ENCODE measurements around the gene PRKRA.
"Not testable (repeated sequence)": the region's sequence is repeated elsewhere in the genome, so short reads cannot be mapped to it uniquely, and the experiment has no call there.

PRKRA gene

DNA sequence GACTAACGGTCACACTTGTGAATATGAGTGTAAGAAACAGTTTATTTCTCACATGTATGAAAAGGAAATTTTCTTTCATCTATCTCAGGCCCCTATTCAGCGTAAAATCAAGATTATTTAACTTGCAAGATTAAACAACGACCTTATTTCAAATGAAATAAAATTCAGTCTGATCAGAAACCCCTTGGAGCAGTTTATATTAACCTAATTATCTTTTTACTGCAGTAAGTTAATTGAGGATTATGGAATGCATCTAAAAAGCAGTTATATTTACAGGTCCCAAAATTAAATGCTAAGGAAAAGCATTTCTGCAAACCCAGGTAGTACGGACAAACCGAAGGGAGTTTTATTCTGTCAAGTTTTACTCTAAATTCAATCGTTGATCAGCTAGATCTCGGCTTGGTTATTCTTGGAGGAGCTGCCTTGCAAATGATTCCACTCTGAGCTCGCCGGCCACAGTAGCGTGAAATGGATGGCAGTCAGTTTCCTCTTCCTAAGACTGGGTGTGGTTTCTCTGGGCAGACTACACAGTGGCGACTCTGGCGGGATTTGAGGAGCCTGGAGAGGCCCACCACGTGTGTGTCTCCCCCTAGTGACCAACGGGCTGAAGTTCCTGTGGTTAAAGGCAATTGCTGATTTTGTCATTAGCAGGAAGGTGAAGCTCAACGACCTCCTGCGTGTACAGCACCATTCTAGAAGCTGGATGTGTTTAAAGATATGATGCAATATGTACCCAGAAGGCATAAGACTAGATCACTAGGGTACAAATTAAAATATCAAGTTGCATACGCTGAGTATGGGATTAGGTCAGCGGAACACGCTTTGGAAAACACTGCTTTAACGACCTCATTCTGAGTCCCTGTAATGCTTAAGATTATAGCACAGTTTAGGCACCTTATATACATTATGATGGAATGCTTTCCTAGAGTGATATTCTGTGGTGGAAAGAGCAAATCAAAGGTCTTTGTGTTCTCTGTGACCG is 36.4 kb downstream of the PRKRA start:
- peak; percentile 38 to 47 (median 43) for DNase-seq (ENCODE audit: low read depth in 3 of 3, low spot score in 1 of 3)

DNA sequence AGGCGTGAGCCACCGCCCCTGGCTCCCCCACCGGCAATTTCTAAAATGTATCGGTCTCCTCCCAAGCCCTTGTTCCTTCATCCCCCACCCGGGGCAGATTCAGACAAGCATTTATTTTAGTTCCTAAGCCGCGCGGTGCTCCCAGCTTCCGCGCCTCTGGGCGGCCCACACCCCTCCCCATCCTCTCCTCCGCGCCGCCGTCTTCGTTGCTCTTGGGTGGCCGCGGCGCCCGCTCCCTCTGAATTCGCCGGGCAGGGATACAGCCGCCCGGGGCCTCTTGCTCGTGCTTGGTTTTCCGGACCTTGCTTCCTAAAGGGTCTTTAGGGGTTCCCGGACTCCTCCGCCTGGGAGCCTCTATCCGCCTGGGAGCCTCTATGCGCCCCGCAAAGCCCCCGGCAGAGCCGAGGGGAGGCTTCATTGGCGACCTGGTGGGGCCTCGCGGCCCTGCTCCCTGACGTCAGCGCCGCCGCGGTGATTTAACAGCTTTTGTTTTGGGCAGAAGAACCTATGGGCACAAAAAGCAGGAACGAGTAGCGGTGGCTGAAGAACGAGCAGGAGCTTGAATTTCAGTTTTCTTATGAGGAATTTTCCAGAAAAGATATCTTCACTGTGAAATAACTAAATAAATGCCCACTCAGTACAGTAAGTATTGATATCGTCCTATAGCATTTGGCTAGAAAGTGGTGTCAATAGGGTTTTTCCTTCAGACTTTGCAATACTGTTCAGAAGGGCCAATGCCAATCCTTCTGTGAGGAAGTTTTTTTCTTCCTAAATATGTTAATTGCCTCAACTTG is 37.3 kb downstream of the PRKRA start:
- peak; percentile 31 to 54 (median 34) for DNase-seq (ENCODE audit: low read depth in 3 of 3, low spot score in 1 of 3)

DNA sequence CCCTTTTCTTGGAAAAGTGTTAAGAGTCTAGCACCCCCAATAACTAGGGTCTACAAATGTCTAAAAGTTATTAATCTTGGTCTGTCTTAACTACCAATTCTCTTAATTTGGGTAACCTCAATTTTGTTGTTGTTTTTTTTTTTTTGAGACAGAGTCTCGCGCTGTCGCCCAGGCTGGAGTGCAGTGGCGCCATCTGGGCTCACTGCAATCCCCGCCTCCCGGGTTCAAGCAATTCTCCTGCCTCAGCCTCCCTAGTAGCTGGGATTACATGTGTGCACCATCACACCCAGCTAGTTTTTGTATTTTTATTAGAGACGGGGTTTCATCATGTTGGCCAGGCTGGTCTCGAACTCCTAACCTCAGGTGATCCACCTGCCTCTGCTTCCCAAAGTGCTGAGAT is 38.5 kb downstream of the PRKRA start:
- DNase-seq (ENCODE audit: low read depth in 3 of 3, low spot score in 1 of 3), result not testable (repeated sequence)

DNA sequence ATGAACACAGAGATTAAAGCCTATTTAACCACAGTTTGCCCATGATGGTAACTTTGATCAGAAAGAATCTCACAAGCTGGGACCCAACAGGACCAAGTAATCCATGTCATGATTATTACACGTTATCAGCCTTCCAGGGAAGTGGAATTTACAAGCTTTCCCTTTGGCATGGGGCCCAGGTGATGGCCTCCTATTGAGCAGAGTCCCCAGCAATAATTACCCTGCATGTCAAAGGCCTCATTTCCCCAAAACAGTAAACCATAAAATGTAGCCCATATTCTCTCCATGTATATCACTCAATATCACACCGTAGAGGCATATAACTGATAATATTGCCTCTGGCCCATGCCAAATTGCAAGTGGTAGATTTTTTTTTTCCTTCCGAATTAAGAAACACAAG is 38.9 kb downstream of the PRKRA start:
- DNase-seq (ENCODE audit: low read depth in 3 of 3, low spot score in 1 of 3), result no peak

DNA sequence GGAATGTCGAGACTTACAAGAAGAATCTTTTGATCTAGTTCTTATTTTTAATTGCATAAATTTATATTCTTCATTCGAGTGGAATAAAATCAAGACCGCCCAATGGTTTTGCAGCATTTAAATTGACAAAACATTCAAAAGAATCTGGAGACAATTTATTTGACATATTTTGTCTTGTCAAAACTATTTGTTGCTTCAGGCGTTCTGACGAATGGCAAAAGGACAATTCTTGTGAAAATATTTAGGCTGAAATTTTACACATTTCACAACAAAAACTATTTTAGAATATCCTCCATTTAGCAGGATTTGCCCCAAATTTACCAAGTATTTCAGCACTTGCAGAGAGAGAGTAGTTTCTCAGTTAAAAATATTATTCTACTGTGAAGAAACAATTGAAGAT is 41.7 kb downstream of the PRKRA start:
- no peak for DNase-seq (ENCODE audit: low read depth in 3 of 3, low spot score in 1 of 3)

DNA sequence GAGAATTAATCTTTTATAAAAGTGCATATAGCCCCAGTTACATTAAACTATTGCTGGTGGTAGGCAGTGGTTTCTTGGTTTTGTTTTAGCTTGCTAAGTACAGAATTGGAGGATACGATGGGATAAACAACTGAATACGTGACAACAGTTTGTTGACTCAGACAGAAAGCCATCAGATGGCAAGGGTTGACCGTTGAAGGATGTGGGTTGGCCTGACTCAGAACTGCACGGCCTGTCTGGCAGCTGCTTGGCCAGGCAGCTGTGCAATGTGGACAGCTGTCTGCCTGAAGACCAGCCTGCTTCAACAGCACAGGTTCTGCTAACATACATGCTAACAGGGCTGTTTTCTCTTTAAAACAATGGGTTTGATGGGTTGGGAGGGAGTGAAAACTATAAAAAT is 46.6 kb downstream of the PRKRA start:
- no peak for DNase-seq (ENCODE audit: low read depth in 3 of 3, low spot score in 1 of 3)

DNA sequence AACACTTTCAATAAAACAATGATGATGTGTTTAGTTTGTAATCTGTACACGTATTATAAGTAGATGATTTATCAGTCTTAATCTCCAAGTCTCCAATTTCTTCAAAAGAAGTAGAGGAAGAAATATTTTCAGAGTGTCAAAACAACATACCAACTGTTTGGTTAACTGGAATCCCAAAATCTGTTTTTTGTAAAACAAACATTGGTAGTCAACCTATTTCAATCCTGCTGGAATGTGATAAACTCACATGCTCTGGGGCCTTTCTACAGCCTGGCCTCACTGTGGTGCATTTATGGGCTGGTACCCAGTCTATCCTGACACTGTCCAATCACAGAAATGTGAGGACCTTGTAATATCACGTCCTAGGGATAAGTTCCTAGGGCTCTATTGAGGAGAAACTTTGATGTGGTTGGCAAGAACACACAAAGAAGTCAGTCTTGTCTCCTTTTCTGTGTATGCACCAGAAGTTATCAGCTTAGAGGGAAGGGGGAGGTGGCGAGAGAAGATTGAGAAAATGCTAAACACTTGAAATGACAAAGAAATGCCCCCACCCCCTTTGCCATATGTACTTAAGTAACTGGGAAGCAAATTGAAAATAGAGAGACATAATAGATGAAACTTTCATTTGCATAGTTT is 47.2 kb downstream of the PRKRA start:
- DNase-seq (ENCODE audit: low read depth in 3 of 3, low spot score in 1 of 3), result no peak

DNA sequence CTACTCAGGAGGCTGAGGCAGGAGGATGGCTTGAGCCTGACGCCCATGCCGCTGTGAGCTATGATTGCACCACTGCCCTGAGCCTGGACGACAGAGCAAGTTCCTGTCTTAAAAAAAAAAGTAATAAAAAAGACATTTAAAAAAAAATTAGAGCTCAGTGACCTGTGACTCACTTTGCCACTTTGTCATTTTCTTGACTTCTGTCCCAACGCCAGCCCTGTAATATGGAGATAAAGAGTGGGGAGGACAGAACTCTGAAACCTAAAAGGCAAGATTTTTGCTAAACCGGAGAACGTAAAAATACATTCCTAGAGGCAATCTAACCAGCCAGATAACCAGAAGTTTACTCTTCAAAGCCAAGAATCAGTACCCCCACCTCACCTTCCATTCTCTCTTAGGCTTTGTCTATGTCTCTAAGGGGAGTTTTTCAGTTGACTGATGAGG is 49.0 kb downstream of the PRKRA start:
- no peak for DNase-seq (ENCODE audit: low read depth in 3 of 3, low spot score in 1 of 3)

DNA sequence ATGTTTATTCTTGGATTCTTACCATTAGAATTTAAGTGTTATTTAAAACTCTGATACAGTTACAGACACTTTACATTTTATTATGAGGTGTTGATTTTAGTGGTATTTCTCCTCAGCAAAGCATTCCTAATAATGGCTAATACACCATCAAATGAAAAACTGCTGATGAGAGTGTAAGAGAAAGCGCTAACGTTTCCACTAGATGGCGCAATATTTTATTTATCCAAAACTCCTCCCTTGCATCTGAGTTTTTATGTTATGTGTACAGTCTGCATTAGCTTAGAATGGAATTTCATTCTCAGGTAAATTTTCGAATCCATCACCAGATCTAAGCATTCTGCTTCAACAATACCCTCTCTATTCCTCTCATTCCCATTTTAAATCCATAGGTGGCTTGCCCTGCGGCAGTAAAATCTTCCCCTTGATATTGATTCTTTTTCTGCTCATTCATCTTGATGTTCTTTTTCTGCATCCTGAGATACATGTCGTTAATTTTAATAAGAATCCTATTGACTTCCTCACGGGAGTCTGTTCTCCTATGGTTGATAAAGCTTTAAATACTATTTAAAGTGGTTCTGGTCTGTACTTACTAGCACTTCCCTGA is 53.9 kb downstream of the PRKRA start:
- DNase-seq (ENCODE audit: low read depth in 3 of 3, low spot score in 1 of 3), result no peak

DNA sequence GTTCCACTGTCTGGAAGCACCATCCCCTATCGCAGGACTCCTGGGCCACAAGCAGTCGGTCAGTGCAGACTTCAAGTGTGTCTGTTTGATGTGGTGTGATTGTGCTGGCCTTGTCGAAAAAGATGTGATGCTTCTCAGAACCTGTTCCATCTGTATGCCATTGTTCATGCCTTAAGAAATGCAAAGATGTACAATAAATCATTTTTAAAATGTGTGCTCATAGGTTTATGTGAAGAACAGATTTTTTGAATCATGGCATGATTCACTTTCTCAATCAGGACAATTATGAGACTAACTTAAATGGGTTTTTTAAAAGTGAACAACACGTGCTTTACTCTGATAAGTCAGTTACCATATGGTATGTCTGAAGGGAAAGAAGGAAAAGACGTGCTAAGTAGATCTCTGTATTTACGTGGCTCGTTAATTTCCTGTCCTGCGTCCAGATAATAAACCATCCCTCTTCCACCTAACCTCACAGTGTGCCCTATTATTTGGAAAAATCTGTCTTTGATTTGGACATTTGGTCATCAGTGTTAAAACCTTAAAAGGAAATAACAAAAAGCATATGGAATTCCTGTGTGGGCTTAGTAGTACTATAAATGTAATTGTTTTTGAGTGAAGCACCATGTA is 54.9 kb downstream of the PRKRA start:
- DNase-seq (ENCODE audit: low read depth in 3 of 3, low spot score in 1 of 3), result no peak

DNA sequence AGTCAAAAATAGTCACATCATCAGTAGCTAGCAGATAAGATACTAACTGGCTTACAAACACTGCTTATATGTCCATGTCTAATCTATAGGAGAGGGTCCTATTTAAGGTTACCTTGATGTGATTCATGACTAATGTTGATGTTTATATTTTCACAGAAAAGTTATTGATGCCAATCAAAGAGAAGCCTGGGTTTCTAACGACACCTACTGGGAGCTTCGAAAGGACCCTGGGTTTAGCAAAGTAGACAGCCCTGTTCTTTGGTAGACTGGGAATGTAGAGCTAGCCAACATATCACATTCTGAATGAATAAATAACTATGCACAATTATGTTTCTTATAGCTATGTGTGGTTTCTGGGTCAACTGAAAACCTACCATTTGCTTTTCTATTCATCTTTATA is 55.7 kb downstream of the PRKRA start:
- DNase-seq (ENCODE audit: low read depth in 3 of 3, low spot score in 1 of 3), result no peak

DNA sequence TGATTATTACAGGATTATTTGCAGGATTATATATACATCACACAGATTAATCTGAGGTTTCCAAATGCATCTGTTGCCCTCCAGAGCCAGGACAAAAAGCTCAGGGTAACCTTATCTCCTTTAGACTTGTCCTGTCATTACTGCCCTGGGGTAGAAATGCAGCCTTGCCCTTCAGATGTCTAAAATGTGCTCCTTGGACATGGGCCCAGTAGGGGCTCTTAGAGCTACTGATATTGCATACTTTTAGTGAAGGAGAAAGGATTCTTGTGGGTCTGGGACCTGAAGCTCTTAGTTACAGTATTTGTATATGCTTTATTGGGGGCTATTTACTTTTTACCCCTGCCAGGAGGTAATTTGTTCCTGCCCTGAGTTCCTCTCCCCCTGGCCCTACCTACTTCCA is 56.1 kb downstream of the PRKRA start:
- no peak for DNase-seq (ENCODE audit: low read depth in 3 of 3, low spot score in 1 of 3)

DNA sequence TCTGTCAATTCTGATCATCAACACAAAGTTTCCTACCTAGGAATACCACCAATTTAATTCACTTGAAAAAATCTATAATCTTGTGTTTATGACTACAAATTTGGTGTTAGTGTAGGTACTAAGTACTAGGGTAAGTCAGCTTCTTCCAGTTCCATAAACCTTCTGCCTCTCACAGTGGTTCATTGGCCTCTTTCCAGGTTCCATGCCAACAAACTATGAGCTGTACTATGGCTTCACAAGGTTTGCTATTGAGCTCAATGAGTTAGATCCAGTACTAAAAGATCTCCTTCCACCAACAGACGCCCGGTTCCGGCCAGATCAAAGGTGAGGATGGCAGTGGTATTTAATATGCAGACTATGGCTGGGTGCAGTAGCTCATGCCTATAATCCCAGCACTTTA is 58.8 kb downstream of the PRKRA start:
- no peak for DNase-seq (ENCODE audit: low read depth in 3 of 3, low spot score in 1 of 3)

DNA sequence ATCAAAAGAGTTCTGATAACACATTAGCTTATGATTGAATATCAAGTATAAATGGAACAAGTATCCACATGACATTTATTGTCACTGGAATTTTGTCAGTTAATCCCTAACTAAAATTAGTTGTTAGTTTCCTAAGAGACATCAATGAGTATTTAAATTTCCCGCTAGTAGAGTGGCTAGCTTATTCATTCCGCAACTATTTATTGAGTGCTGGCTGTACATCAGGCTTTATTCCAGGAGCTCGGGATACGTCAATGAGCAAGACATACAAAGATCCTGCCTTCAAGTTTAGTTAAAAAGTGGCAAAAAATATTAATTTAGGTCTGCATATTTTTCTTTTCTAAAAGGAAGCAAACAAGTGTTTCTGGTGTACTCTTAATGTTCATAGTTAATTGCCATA is 59.3 kb downstream of the PRKRA start:
- DNase-seq (ENCODE audit: low read depth in 3 of 3, low spot score in 1 of 3), result no peak

DNA sequence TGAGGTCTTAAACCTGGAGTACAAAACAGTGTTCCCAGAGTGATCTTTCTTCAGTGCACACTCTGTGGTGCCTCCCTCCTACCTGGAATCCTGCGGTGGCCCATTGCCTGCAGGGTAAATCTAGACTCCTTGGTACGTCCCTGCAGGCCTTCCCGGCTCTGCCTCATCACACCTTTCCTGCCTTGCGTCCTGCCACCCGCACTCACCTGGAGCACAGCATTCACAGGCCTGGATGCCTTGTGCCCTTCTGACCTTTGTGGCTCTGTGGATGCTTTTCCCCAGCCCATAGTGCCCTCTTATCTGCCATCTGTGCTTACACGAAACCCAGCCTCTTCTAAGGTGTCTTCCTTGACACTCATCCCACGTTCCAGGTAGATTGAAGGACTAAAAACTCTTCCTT is 62.7 kb downstream of the PRKRA start:
- no peak for DNase-seq (ENCODE audit: low read depth in 3 of 3, low spot score in 1 of 3)

DNA sequence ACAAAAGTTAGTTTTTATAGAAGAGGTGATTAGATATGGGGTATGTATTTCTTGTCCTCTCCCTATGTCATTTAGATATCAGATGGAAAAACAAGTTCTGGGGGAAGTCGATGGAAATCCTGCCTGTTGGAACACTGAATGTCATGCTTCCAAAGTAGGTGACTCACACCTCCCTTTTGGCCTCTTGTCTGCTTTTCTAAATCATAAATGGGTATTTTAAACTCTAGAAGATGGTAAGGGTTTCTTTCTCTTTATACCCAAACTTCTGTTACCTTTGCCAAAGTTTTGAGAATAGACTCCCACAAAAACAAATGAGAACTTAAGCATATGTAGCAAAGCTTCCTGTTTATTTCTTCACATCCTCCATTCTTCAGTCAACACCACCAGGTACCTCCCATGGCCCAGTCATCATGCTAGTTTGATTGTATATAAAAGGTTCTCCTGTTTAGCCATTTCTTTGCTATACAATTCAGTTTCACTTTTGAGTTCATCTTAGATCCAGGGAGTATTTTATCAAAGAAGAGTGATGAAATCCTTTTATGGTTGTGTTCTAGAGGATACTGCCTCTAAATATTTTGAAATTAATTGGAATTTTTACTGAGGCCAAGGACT is 63.9 kb downstream of the PRKRA start:
- no peak for DNase-seq (ENCODE audit: low read depth in 3 of 3, low spot score in 1 of 3)

DNA sequence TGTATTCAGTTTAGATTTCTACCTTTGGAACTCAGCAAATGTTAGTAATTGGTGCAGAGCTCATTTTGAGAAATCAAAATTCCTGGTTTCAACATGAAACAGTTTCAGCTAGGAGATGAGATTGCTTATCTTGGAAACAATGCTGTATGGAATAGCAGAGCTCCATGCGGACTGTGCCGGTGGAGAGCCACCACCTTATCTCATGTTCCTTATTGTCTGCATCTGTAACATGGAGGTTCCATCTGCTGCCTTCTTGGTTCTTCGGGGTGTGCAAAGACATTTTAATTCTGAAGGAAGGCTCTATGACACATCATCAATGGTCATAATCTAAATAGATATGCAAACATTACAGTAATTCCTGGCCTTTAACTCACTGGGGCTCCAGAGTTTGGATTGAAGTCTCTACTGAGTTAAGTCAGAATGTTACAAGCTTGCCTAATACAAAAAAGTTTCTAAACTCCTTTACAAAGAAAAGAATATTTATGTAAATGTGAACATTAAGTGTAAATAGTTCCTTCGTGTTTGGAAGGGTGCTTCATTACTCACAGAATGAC is 65.3 kb downstream of the PRKRA start:
- DNase-seq (ENCODE audit: low read depth in 3 of 3, low spot score in 1 of 3), result no peak

DNA sequence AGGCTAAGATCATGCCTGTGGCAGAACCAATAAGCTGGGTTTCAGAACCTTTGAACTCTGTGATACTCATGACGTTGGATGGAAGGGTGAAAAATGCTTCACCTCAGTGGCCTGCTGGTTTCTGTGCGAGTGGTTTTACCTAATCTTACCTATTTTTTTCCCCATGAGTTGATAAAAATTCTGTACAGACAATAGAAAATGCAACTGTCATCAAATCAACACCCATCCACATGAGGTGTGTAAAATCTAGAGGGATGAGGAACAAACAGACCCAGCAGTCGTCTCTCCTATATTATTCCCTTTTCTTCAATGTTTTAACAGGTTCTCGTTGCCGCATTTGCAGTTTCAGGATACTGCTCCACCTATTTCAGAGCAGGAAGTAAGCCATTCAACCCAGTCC is 67.3 kb downstream of the PRKRA start:
- no peak for DNase-seq (ENCODE audit: low read depth in 3 of 3, low spot score in 1 of 3)

Measured in stimulated activated CD4-positive, alpha-beta T cell treated with anti-CD3 and anti-CD28 coated beads, TNF-alpha, amount 100 ng/mL, for 1 hour (primary cell).